Erythroblast (primary cell): ENCODE measurements around the gene PEX16.

Source experiments
- GATA1 ChIP-seq: IDR thresholded peaks from 2 replicates; pipeline ENCODE4 v1.6.1; 2011; ENCODE audit warnings: low read depth, mild to moderate bottlenecking, control low read depth, low read length, moderate library complexity
- POLR2A ChIP-seq: IDR thresholded peaks from 2 replicates; pipeline ENCODE4 v1.6.1; 2011; ENCODE audit warnings: mild to moderate bottlenecking, low read length

DNA sequence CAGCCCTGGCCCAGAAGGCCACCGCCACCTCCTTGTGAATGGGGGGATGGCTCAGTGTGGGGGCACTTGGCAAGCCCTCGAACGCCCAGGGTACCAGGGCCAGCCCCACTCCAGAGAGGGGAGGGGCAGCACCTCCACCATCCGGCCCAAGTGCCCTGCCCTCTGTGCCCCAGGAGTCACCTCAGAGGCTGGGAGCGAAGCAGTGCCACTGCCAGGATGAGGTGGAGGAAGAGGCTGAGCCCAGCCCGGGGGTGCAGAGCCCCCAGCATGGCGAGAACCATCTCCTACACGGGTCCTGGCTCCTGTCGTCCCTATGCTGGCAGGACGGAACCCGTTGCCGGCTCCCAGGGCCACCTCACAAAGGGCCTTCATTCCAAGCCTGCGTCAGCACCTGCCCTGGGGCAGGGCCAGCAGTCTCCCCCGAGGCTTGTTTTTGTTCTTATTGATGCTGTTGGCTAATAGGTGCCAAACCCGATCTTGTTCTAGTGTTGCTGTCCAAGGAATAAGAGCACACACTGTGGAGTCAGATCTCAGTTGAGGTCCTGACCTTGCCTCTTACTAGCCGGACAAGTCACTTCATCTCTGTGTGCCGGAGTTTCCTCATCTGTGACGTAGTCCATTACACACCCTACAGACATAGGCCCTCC, 10.6 kb downstream of the PEX16 start, which contains the start of gene FREY1:
- peak; percentile 4 for TF ChIP-seq POLR2A
- TF ChIP-seq GATA1: no peak
